GM10248 (cell line): ENCODE data around the gene BLMH.

Experiments
- CTCF ChIA-PET: fragments of 300-600 bp; sonication (Branson Sonifier 250); formaldehyde crosslinking; extraction: SDS; loops from one replicate; lab custom pipeline; 2021; ENCODE audit warnings: antibody characterized with exemption; lab: Yijun Ruan, JAX
- POLR2A ChIA-PET: fragments of 350-650 bp; sonication (Branson Sonifier 250); formaldehyde crosslinking; extraction: SDS; loops from one replicate; lab custom pipeline; 2020; ENCODE audit warnings: antibody characterized with exemption; lab: Yijun Ruan, JAX
- DNase-seq: peaks from one replicate; pipeline ENCODE4 v3.0.0; 2012; ENCODE audit errors: extremely low spot score
- CTCF ChIP-seq: IDR thresholded peaks from 2 replicates; pipeline ENCODE4 v1.5.1; 2012; ENCODE audit warnings: mild to moderate bottlenecking, low read depth; ENCODE audit errors: extremely low read depth, missing control alignments, control extremely low read depth

BLMH gene

GRCh38 chr17:30200106-30200505 lies 91.6 kb downstream of the BLMH start:
- CTCF ChIA-PET, result interaction anchor here (1.3 to 2.2 kb wide), 2 partner anchors 12 to 35 kb away, joined by 3 to 7 read pairs; no protein-coding TSS in a partner anchor
- DNase-seq, result no peak
- POLR2A ChIA-PET, result no interaction called here
- no peak for TF ChIP-seq CTCF

GRCh38 chr17:30199600-30199999 lies 92.1 kb downstream of the BLMH start:
- POLR2A ChIA-PET, result no interaction called here
- CTCF ChIA-PET, result interaction anchor here (0.7 to 2.2 kb wide), 4 partner anchors 12 to 46 kb away, joined by 3 to 7 read pairs (median 3); no protein-coding TSS in a partner anchor
- no peak for DNase-seq
- TF ChIP-seq CTCF, result no peak
